Hepatocyte (in vitro differentiated cells): Measurements from ENCODE around the gene PRR32.

Source experiments
- CTCF ChIP-seq: fragments of 200-600 bp; sonication (generic); IDR thresholded peaks from 2 replicates; pipeline ENCODE4 v1.5.1; 2016; ENCODE audit warnings: antibody characterized with exemption, mild to moderate bottlenecking; ENCODE audit not compliant: poor library complexity
- EZH2 ChIP-seq: fragments of 200-600 bp; sonication (generic); IDR thresholded peaks from 2 replicates; pipeline ENCODE4 v1.6.1; 2016; ENCODE audit warnings: antibody characterized with exemption, mild to moderate bottlenecking, borderline replicate concordance
- EZH2phosphoT487 ChIP-seq: fragments of 200-600 bp; sonication (generic); IDR thresholded peaks from one replicate; pipeline ENCODE4 v1.6.1; 2018; ENCODE audit warnings: antibody characterized with exemption, mild to moderate bottlenecking, low read depth, moderate library complexity; ENCODE audit not compliant: unreplicated experiment, severe bottlenecking

GRCh38 chrX:126855839-126856524, 36.5 kb downstream of the PRR32 start:
- TF ChIP-seq CTCF (no peak), EZH2 (no peak), EZH2phosphoT487 (no peak)
